Subcutaneous abdominal adipose tissue (tissue), 5 donors: ENCODE data around the gene TYK2.
"Not testable (repeated sequence)": the region's sequence is repeated elsewhere in the genome, so short reads cannot be mapped to it uniquely, and the experiment has no call there.

Experiments used
- H3K27ac ChIP-seq: one replicate; pipeline ENCODE4 v1.7.0; 2013; ENCODE audit warnings: low read depth, mild to moderate bottlenecking, inconsistent platforms, low read length, moderate library complexity
- H3K27me3 ChIP-seq, 5 donors: one replicate each; pipeline ENCODE4 v1.7.0; 2013; ENCODE audit warnings: low read length in 5 of 5, inconsistent platforms in 1 of 5; ENCODE audit not compliant: control insufficient read depth in 5 of 5, insufficient read depth in 4 of 5
- H3K36me3 ChIP-seq, 5 donors: one replicate each; pipeline ENCODE4 v1.7.0; 2013; ENCODE audit warnings: low read length in 5 of 5; ENCODE audit not compliant: control insufficient read depth in 5 of 5, insufficient read depth in 5 of 5
- H3K4me1 ChIP-seq, 5 donors: one replicate each; pipeline ENCODE4 v1.7.0; 2013; ENCODE audit warnings: low read length in 5 of 5, mild to moderate bottlenecking in 3 of 5, moderate library complexity in 1 of 5; ENCODE audit not compliant: control insufficient read depth in 5 of 5, insufficient read depth in 5 of 5
- H3K4me3 ChIP-seq, 5 donors: one replicate each; pipeline ENCODE4 v1.7.0; 2013; ENCODE audit warnings: low read length in 5 of 5, low read depth in 1 of 5
- H3K9ac ChIP-seq, 5 donors: one replicate each; pipeline ENCODE4 v1.7.0; 2013; ENCODE audit warnings: low read length in 5 of 5, mild to moderate bottlenecking in 4 of 5, moderate library complexity in 3 of 5
- H3K9me3 ChIP-seq, 5 donors: one replicate each; pipeline ENCODE4 v1.7.0; 2013; ENCODE audit warnings: low read length in 5 of 5; ENCODE audit not compliant: control insufficient read depth in 5 of 5
- donor health status: healthy.
- donor health status: healthy.
- donor health status: healthy.
- donor health status: healthy.
- donor health status: healthy.

The TYK2 gene

GRCh38 chr19:10339380-10339960 lies 40.9 kb downstream of the TYK2 start, which contains the start of gene ICAM3:
ICAM3 (minus strand) TSS chr19:10339624; CDS start chr19:10339614, 10 bp downstream.
- no peaks in the 10 kb centered on the region for H3K9me3 ChIP-seq
- peak within 1 kb of the TSS in 2 of 5 donors; percentile 26 to 43 for H3K9ac ChIP-seq
- peak within 1 kb of the TSS in 2 of 5 donors; percentile 22 to 40 for H3K4me3 ChIP-seq
- no peaks in the 10 kb centered on the region for H3K36me3 ChIP-seq
- peaks cover 1 to 23% (median 14%) of the 10 kb centered on the region in 5 donors for H3K4me1 ChIP-seq
- H3K27ac ChIP-seq = no peak within 1 kb of the TSS
- no peaks in the 10 kb centered on the region for H3K27me3 ChIP-seq

- H3K4me3 ChIP-seq = peak overlapping the region in 2 of 5 donors; percentile 22 to 40
- peak overlapping the region in 2 of 5 donors; percentile 26 to 43 for H3K9ac ChIP-seq
These were observed 41.4 kb downstream of the TYK2 start for GRCh38 chr19:10338940-10339339.

GRCh38 chr19:10336725-10337124 lies 43.6 kb downstream of the TYK2 start:
- peaks cover 5 to 45% (median 37%) of the 10 kb centered on the region in 5 donors for H3K4me1 ChIP-seq
- not testable (repeated sequence) for H3K9me3 ChIP-seq, H3K4me3 ChIP-seq, H3K36me3 ChIP-seq, H3K9ac ChIP-seq, H3K27ac ChIP-seq, H3K27me3 ChIP-seq

More at GRCh38 chr19:10338940-10339339, 41.4 kb downstream of the TYK2 start:
- H3K27me3 ChIP-seq = no peaks in the 10 kb centered on the region
- H3K4me1 ChIP-seq = peaks cover 1 to 29% (median 20%) of the 10 kb centered on the region in 5 donors
- H3K27ac ChIP-seq = no peak overlapping the region
- H3K9me3 ChIP-seq = no peaks in the 10 kb centered on the region
- H3K36me3 ChIP-seq = no peaks in the 10 kb centered on the region

- peak overlapping the region in 4 of 5 donors; percentile 1 to 87 (median 54) for H3K4me3 ChIP-seq
- H3K27ac ChIP-seq = peak overlapping the region; percentile 86
- peaks cover 5 to 46% (median 37%) of the 10 kb centered on the region in 5 donors for H3K4me1 ChIP-seq
- peak overlapping the region in 3 of 5 donors; percentile 1 to 26 (median 16) for H3K9ac ChIP-seq
- H3K36me3 ChIP-seq = peaks cover 0 to 1% (median under 1%) of the 10 kb centered on the region in 5 donors
- H3K9me3 ChIP-seq = no peaks in the 10 kb centered on the region
- H3K27me3 ChIP-seq = no peaks in the 10 kb centered on the region
These were observed 44.9 kb downstream of the TYK2 start for GRCh38 chr19:10335352-10335985.

- no peaks in the 10 kb centered on the region for H3K27me3 ChIP-seq
- H3K27ac ChIP-seq = peak overlapping the region; percentile 86
- peak overlapping the region in 4 of 5 donors; percentile 14 to 75 (median 36) for H3K9ac ChIP-seq
- peak overlapping the region; percentile 63 to 91 (median 85) for H3K4me3 ChIP-seq
- H3K4me1 ChIP-seq = peaks cover 5 to 45% (median 37%) of the 10 kb centered on the region in 5 donors
- no peaks in the 10 kb centered on the region for H3K9me3 ChIP-seq
- H3K36me3 ChIP-seq = peaks cover 0 to 8% (median 6%) of the 10 kb centered on the region in 5 donors
These were observed 45.6 kb downstream of the TYK2 start for GRCh38 chr19:10334588-10335351.

- H3K27me3 ChIP-seq = no peaks in the 10 kb centered on the region
- peak overlapping the region in 4 of 5 donors; percentile 14 to 75 (median 40) for H3K9ac ChIP-seq
- H3K4me3 ChIP-seq = peak overlapping the region; percentile 63 to 91 (median 85)
- peaks cover 5 to 39% (median 30%) of the 10 kb centered on the region in 5 donors for H3K4me1 ChIP-seq
- no peaks in the 10 kb centered on the region for H3K9me3 ChIP-seq
- H3K27ac ChIP-seq = peak overlapping the region; percentile 86
- H3K36me3 ChIP-seq = peaks cover 0 to 16% (median 13%) of the 10 kb centered on the region in 5 donors
These were observed 46.4 kb downstream of the TYK2 start for GRCh38 chr19:10333758-10334587.

- H3K4me1 ChIP-seq = peaks cover 5 to 39% (median 30%) of the 10 kb centered on the region in 5 donors
- peak within 1 kb of the TSS in 4 of 5 donors; percentile 77 to 92 (median 87) for H3K9ac ChIP-seq
- peak within 1 kb of the TSS; percentile 86 for H3K27ac ChIP-seq
- peaks cover 0 to 24% (median 21%) of the 10 kb centered on the region in 5 donors for H3K36me3 ChIP-seq
- H3K9me3 ChIP-seq = no peaks in the 10 kb centered on the region
- H3K4me3 ChIP-seq = peak within 1 kb of the TSS; percentile 77 to 91 (median 85)
- H3K27me3 ChIP-seq = no peaks in the 10 kb centered on the region
These were observed 47.2 kb downstream of the TYK2 start, which contains the start of gene RAVER1 for GRCh38 chr19:10332965-10333757. RAVER1 (minus strand) TSS chr19:10333529; CDS start chr19:10333507, 22 bp downstream.

GRCh38 chr19:10332158-10332964 lies 48.0 kb downstream of the TYK2 start:
- Histone ChIP-seq H3K4me1 (peaks cover 5 to 39% (median 30%) of the 10 kb centered on the region in 5 donors), H3K9me3 (no peaks in the 10 kb centered on the region), H3K36me3 (peaks cover 0 to 32% (median 29%) of the 10 kb centered on the region in 5 donors), H3K27me3 (no peaks in the 10 kb centered on the region), H3K9ac (peak overlapping the region in 4 of 5 donors; percentile 77 to 92 (median 87)), H3K27ac (peak overlapping the region; percentile 86), H3K4me3 (peak overlapping the region; percentile 77 to 88 (median 85))
